GM18861 (cell line): ENCODE data around the gene SLC12A7.
"Not testable (repeated sequence)": the region's sequence is repeated elsewhere in the genome, so short reads cannot be mapped to it uniquely, and the experiment has no call there.

ENCODE experiments used
- ATAC-seq: cut with Tn5 transposase; IDR thresholded peaks from one replicate; pipeline ENCODE4 v1.9.1; 2021; ENCODE audit not compliant: unreplicated experiment

SLC12A7 gene

DNA sequence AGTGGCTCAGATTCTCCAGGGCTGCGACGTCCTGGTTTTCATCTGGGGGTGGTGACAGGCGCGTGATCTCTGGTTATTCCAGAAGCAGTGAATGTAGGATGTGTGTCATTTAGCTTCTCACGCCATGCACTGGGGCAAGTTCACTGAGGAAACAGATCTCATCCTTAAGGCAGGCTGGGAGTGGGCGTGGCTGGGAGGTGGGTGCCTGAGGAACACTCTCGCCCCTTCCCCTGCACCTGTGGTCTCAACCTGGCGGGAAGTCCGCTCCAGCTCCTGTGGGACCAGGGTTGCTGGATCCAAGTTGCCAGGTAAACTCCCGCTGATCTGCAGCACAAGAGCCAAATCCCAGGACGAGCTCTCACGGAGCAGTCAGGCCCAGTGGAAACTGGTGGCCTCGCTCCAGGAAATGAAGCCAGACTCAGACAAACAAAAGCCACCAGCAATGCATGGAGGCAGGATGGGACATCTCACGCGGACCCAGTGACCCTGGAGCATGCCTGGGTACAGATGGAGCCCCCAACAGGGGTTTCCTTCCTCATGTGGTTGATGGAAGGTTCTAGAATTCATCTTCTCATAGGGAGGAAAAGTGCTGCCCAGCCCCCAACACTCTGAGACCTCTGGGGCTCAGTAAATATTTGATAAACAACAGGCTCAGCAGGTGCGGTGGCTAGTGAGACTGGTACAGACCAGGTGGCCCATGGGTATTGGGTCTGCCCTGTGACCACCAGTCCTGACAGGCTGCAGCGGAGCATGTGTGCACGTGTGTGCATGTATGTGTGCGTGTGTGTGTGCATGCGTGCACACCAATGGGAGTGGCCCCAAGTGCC is 16.3 kb upstream of the SLC12A7 start:
- ATAC-seq: no peak

- ATAC-seq: not testable (repeated sequence)
Observed at GRCh38 chr5:1125695-1126094, 13.8 kb upstream of the SLC12A7 start.

GRCh38 chr5:1125030-1125357 is 13.1 kb upstream of the SLC12A7 start:
- ATAC-seq: no peak

DNA sequence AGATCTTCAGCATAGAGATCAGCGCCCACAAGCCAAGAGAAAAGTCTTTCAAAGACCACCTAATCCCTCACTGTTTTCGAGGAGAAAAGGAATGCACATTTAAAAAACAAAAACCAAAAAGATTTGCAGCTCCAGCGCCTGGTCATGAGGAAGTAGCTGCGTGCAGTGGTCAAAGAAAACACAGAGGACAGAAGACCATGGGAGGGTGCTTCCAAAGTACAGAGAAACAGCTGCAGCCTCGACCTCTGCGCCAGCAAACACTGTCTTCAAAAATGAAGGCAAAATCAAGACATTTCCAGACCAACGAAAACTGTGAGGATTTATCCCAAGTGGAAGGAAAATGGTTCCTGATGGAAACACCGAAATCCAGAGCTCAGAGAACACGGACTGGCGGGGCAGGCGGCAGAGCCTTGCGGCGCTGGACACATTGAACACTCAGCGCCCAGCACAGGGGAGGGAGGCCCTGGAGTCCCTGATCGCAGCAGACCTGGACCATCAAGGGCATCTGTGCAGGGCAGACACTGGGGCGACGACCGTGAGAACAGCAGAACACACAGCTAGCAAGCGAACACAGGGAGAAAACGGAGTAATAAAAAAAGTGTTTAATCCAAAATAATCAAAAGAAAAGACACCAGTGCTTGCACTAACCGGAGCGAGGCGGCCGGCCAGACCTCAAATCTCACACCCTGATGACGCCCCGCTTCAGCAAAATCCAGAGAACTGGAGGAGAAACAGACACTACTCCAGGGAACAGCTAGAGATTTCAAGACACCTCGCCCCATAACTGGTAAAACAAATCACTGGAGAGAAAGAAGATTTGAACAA is 12.6 kb upstream of the SLC12A7 start:
- no peak for ATAC-seq

DNA sequence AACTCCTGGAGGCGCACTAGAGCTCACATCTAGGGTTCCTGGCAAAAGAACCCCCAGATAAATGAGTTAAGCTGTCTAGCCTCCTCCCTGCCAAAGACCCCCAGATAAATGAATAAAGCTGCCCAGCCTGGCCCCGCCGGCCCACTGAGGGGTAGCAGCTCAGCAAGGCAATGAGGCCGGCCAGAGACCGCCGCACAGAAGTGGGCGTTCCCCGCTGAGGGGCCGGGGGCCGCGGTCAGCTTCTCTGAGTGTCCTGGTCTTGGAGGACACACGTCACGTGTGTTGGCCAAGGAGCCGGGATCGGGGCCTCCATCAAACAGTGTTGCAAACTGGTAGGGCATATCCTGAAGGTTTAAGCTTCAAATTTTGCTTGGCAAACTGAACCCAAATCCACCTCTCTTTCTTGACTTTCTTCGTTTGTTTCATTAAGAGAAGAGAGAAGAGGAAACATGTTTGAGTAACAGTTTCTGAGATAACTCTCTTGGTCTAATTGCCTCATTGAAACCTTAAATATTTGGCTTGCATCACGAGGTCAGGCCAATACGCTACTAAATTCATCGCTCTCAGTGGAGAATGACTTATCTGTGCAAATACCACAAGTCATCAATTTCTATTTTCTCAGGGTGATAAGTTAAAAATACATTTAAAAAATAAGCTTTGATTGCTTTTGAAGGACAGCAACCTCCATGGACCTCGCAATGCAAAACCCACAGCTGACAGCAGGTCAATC is 11.7 kb upstream of the SLC12A7 start:
- ATAC-seq: no peak

DNA sequence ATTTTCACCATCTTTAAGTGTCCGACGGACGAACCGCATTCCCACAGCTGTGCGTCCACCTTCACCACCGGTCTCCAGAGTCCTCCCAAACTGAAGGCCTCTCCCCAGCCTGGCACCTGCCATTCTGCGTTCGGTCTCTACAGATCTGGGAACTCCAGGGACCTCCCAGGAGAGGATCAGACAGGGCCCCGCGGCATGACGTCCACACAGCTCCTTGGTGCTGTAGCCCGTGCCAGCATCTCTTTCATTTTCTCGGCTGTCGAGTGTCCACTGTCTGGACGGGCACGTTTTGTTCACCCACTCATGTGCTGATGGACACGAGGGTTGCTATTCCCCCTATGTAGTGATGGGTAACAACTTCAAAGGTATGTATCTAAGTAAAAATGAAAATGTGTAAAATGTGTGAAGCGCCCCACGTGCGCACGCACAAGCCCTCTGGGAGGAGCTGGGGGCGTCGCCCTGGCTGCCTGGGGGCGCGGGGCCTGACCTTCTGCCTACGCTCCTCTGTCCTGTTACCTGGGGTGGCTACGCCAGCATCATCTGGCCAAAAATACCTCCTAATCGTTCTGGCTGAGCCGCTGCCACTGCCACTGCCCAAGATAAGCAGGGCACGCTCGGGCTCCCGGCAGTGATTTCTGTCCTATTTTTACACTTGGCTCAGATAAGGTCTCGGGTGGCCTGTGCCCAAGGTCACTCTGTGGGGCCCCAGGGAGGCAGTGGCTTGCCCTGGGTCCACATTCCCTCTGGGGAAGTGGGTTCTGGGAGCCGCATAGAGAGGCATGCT is 10.8 kb upstream of the SLC12A7 start:
- no peak for ATAC-seq

- ATAC-seq: no peak
Observed at GRCh38 chr5:1121891-1122290, 10.0 kb upstream of the SLC12A7 start.

DNA sequence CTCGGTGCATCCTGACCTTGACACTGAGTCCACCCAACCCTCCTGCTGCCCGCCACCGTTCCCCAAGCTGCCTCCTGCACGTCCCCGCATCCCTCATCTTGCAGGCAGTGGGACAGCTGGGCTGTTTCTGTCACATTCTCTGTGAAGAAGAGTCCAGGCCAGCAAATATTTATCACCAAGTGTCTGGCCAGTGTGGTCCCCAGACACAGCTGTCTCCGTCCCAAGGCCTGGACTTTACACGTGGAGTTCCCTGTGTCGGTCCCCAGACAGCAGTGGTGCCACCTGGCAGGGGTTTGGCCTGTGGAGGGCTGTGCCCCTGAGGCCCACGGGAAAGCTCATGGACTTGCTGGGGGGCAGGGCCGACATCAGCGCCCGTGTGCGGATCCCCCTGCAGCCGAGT is 9.2 kb upstream of the SLC12A7 start:
- no peak for ATAC-seq

- no peak for ATAC-seq
Observed at GRCh38 chr5:1120236-1120999, 8.6 kb upstream of the SLC12A7 start.

DNA sequence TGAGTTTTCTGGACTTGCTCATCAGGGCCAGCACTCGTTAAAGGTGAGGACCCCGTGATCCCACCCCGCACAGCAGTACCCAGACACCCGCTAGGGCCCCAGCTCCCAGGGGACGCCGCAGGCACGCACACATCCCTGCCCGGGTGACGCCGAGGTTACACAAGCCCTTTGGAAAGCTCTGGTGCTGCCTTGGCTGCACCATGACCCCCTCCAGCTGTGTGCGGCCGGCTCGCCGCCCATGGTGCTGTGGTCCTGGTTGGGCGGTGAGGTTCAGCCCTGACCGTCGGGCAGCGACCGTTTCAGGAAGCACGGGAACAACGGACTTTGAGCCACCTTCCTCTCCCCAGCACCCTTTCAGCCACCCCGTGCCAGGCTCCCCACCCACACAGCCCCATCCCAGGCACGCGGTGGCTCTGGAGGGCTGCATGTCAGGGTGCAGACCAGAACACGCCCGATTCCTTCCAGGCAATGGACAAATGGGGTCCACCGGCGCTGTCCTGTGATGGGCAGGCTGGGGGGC is 7.5 kb upstream of the SLC12A7 start:
- no peak for ATAC-seq

- ATAC-seq: no peak
Observed at GRCh38 chr5:1118738-1119137, 6.9 kb upstream of the SLC12A7 start.

- no peak for ATAC-seq
Observed at GRCh38 chr5:1118231-1118698, 6.4 kb upstream of the SLC12A7 start.

GRCh38 chr5:1116977-1117376 is 5.1 kb upstream of the SLC12A7 start:
- no peak for ATAC-seq

- no peak for ATAC-seq
Observed at GRCh38 chr5:1116109-1116740, 4.4 kb upstream of the SLC12A7 start.

DNA sequence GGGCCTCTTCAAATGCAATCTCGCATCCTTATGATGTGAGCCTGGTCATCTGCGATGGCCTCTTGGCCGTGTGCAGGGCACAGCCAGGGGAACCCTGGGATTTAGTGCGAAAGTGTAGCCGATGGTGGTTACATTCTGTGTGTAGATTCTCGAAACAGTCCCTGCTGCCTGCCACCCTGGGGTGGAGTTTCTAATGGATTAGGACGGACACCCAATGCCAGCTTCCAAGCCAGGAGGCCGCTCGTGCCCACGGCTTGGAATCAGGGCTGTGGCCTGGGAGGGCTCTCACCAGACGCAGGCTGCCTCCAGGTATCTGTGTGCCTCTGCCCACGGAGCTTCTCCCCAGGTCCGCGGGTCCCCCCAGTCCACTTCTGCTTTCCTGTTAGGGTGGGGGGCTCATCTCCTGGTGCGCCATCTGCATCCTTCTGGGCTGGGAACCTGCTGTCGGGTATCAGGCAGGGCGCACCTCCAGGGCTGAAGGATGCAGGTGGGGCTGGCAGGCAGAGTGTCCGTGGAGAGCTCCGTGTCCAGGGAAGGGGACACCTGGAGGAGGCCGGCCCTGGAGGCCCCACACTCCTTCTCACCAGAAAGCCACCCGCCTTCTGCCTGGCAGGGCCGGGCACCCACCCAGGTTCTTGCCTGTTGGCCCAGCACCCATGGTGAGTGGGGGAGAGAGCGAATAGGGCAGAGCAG is 3.4 kb upstream of the SLC12A7 start:
- no peak for ATAC-seq

DNA sequence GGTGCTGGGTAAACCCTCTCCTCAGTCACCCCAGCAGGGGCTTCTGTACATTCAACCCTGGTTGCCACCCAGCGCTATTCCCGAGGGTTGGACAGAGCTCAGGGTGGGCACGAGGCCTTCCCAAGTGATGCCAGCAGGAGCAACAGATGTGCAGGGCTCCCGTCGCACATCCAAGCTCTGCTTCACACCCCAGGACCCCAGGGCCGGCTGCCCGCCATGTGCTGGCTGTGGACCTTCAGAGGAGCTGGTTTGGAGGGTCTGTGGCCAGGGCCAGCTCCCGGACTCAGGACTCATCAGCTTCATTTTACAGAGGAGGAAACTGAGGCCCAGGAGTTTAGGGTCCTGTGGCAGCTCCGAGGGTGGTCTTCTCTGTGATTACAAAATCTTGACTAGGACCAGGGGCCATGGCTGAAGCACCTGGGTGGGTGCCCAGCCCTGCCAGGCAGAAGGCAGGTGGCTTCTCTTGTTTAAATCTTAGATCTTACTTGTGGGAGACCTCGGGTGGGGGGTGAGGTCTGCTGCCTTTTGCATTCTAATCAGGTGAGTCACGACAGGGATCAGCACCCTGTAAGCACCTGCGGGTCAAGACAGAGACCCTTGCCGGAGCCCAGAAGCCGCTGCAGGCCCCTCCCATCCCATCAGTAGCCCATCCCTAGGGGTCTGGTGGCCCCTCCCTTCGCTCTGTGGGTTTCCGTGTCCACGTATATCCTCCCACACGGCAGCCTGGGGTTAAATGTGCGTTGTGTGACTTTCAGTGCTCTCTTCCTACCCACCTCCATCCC is 2.1 kb upstream of the SLC12A7 start:
- no peak for ATAC-seq

- ATAC-seq: no peak
Observed at GRCh38 chr5:1113332-1113690, 1.4 kb upstream of the SLC12A7 start.
